HG02610 (cell line): Measurements from ENCODE around the gene NOVA1.

Experiments used
- ATAC-seq: cut with Tn5 transposase; IDR thresholded peaks from one replicate; pipeline ENCODE4 v1.9.1; 2021; ENCODE audit warnings: mild to moderate bottlenecking, moderate library complexity; ENCODE audit not compliant: unreplicated experiment

NOVA1 gene

DNA sequence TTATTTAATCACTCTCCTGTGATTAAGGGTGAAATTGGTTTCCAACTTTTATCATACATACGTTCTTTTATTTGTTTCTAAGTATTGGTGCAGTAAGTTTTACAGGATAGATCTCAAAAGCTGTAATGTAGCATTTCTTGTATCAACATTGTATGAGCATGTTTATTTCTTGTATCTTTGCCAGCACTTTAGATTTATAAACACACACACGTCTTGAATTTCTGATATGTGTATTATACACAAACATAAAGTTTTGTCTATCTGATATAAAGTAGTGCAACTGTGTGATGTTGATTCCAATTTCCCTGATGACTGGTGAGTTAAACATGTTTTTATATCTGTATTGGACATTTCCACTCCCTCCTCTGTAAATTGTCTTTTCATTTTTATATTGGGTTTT is 134.7 kb downstream of the NOVA1 start:
- no peak for ATAC-seq

DNA sequence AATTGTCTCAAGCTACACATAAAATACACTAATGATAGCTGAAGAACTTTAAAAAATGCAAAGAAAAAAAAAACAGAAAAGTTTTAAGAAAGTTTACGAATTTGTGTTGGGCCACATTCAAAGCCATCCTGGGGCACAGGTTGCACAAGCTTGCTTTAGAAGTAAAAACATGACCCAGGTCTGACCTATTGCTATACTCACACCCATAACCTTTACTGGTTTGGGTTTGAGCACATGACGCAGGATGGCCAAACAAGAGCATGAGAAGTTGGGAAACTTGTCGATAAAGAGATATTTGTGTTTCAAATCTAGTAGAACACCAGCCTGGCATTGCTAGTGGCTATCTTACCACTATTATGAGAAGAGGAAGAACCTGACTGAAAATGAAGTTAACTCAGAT is 143.7 kb downstream of the NOVA1 start:
- no peak for ATAC-seq

DNA sequence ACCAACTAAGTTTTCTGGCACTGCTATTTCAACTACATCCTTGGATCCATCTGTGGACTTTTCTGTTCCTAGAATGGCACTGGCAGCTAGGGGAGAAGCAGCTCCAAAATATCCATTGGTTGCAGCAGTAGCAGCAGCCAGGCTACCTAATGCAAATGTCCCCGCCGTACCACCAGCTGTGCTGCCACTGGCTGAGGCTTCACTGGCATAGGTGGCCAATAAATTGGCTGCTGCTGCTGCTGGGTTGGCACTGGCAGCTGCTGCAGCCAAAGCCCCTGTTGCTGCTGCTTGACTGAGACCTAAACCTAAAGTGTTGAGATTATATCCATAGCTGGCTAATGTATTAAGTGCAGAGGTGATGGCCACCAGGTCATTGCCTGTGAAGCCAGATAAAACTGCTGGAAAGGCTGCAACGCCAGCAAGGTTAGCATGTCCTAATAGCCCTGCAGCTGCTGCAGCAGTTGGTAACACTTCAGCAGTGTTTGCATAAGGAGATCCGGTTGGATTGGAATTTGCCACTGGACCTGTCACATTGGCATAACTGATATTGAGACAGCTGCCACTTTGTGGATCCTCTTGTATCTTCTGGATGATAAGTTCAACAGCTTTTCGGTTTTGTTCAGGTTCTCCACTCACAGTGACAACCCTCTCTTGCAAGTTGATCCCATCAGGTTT is 149.5 kb downstream of the NOVA1 start:
- ATAC-seq = no peak

DNA sequence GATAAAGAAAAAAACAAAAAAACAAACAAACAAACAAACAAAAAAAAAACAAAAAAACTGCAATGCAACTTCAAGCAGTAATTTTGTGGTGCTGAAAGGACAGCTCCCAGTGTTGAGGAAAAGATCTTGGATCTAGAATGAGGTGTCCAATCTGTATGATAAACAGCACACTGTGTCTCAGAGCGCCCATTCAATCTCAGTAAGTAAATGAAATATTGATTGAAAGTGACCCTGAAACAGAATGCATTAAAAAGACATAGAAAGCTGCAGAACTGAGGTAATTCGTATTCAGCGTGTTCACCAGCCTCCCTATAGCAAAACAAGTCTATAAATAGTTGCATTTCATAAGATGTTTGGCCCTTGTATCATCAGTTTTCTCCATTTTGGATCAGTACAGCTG is 153.0 kb downstream of the NOVA1 start:
- ATAC-seq = no peak

DNA sequence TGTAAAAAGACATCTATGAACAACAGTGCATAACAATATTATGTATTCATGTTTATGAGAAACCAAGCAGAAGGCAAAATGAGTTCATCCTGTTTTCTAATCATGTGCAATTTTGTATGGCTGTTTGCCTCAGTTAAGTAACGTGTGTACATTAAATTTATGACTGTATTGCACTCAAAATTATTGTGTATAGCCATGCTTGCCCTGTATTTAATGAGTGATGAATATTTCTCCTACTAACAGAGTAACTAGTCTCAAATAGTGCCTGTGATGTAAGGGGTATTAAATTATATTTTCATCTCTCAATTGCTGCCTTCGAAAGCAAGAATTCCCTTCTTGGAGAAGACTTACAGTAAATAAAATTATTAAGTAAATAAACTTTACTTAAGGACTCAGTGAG is 154.2 kb downstream of the NOVA1 start:
- ATAC-seq = no peak

DNA sequence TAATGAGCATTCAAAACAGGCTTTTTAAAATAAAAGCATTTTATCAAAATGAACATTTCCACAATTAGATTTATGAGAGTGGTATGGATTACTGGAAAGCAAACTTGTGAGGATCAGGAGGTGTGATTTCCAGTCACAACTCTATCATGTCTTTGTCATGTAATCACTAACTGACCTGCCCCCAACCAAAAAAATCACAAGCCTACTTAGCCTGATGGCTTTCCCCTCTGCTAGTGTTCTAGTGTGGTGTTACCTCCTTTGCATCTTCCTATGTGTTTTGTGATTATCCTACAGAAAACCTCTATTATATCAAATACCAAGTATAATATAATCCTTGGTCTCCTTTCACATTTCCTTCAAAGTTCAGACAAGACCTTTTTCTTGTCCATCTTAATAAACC is 168.6 kb downstream of the NOVA1 start:
- no peak for ATAC-seq

DNA sequence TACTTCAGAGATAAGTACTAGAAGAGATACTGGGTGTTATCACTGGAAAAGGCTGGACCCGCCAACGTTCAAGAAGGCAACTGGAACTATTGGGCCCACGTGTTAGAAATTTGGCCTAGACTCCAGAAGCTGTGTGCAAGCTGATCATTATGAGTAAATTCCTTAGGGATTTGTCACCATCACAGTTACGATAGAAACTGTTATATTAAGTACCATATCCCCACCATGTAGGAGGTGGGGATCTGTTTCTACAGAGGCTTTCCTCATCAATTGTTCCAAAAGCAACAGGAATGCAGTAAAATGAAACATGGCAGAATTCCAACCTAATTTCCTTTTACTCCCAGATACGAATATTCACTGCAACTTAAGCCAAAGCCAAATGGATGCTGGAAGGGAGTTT is 170.7 kb downstream of the NOVA1 start:
- ATAC-seq = no peak

DNA sequence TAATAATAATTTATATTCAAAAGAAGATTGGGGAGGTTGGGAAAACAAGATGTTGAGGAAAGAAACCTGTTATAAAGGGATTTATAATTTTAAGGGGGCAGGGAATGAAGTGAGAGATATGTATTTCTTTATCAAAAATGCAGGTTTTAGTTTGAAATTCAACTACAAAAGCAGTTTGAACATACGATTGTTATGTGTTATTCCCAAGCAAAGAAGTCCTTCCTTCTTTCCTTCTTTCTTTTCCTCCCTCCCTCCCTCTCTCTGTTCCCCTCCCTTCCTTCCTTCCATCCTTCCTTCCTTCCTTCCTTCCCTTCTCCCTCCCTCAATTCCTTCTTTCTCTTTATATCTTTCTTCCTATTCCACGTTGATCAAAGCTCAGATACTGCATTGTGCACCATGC is 173.3 kb downstream of the NOVA1 start:
- no peak for ATAC-seq

DNA sequence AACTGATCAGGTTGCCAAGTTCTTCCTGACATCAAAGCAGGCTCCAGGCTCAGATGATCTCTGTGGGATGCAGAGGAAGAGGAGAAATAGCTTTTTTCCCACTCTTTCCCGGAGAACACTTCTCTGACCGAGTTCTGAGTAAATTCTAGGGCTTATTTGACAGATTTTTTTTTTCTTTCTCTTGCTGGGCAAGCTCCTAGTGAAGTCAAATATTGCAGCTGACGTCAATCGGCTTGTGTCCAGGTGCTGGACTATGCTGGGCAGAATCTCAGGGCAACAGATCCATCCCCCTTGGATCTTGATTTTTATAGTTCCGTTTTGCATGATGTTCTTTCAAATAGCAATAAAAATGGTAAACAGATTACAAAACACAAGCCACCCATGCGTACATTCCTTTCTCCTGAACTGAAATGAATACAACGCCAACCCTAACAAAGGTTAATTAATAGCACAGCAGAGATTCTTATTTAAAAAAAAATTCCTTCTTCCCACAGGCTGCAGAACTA is 182.2 kb downstream of the NOVA1 start:
- ATAC-seq = no peak

DNA sequence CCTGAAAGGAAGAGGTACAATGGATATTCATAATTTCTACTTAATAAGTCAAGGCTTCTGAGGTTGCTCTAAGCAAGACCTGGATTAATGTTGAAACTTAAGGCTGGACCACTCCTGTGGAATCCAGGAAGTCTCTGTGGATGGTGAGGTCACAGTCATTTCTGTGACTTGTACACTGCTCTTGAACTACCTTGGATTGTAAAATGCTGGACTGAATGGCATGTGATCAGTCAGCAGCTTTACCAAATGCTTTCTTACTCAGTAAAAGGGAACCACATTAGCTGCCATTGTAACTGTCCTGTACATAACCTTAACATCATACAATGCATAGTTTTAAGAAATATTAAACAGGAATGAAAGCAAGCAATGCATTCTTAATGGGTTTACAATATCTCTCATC is 182.9 kb downstream of the NOVA1 start:
- ATAC-seq = no peak

DNA sequence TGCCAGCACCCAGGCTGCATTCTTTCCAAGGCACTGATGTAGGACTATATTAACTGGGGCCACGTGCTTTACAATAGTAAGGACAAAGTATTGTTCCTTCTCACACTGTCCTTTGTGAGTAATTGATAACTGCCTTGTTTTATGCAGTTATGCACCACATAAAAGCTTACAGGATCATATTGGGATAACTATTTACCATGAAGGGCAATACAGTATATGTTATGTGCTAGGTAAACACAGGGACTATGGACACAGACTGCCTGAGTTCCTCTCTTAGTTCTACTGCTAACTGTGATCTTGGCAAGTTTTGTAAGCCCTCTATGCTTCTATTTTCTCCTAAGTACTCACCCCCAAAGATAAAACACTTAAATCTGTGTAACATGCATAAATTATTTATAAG is 183.7 kb downstream of the NOVA1 start:
- no peak for ATAC-seq

DNA sequence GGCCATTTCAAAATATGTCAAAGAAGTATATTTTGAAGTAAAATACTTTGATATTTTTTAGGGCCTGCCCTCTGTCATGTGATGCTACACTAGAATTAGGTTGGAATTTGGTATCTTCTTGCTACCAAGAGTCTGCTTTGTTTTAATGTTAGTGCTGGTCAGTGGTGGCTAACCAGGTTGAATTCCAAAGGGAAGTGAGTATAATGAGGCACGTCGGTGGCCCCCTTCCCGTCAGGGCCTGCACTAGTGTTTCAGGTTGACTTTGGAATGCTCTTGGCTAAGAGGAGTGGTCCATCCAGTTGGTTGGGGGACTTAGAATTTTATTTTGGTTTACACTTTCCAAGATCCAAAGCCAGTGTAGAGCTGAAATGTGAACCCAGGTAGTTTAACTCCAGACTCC is 185.4 kb downstream of the NOVA1 start:
- ATAC-seq = no peak

DNA sequence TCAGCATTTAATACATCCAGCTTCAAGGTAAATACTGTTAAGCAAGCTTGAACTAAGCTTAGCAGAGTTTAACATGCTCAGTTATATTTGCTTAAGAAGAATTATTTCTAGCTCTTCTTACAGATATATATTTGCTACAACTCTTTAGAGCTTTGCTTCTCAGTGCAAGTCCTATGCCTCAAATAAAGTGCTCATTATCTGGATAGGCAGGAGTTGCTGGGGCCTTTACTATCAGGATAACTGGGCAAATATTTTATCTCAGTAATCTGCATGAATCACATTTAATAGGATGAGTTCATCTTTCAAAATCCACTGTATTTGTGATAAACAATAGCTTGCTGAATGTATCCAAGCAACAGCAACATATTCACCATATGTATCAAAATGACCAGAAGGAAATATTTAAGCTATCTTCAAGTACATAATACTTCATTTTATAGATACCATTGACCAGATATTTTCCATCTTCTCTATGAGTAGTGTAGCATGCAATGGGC is 187.6 kb downstream of the NOVA1 start:
- ATAC-seq = no peak

DNA sequence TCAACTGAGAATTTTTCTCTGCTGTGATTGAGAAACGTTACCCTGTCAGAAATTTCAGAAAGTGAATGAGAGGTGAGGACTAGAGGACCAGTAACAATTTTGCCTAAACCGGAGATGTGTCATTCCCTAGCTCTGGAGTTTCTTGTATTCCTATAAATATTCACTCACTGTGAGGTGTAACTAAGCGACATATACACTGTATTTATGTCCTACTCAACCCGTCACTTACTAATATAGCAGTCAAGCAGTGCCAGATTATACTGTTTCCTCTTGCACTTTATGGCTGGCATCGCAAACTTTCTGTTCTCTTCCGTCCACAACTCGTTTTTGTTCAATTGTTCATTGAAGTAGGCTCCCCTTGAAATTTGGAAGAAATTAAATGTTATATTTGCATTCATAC is 192.9 kb downstream of the NOVA1 start:
- ATAC-seq = no peak

DNA sequence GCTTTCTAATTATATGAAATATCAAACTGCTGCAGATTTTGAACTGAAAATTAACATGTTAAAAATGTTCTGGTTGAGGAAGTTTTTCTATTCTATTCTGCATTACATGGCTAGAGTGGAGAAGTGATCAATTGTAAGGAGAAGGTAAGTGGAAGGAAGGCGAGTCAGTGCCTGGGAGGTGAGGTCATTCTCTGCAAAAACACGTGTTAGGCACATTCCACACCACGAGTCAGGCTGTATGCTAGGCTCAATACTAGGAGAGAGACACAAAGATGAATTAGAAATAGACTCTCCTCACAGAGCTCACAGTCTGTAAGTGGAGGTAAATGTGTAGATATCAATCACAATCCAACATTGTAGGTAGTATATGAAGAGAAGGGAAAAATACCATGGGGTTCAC is 194.1 kb downstream of the NOVA1 start:
- no peak for ATAC-seq

DNA sequence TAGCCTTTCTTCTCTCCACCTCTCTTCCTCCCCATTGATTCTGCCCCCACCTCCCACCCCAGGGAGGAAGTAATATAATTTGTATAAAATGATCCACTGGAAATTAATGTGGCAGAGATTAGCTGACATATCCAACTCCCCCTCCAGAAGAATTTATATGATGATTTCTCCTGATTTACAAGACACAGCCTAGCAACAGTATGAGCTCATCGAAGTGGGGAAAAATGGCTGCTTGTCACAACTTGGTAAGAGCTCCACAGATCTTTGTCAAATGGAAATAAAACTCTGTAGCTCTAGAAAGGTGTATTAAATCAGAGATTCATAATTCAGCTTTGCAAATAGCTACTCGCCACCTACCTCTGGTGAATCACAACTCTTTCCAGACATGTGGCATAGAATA is 195.7 kb downstream of the NOVA1 start:
- ATAC-seq = no peak

DNA sequence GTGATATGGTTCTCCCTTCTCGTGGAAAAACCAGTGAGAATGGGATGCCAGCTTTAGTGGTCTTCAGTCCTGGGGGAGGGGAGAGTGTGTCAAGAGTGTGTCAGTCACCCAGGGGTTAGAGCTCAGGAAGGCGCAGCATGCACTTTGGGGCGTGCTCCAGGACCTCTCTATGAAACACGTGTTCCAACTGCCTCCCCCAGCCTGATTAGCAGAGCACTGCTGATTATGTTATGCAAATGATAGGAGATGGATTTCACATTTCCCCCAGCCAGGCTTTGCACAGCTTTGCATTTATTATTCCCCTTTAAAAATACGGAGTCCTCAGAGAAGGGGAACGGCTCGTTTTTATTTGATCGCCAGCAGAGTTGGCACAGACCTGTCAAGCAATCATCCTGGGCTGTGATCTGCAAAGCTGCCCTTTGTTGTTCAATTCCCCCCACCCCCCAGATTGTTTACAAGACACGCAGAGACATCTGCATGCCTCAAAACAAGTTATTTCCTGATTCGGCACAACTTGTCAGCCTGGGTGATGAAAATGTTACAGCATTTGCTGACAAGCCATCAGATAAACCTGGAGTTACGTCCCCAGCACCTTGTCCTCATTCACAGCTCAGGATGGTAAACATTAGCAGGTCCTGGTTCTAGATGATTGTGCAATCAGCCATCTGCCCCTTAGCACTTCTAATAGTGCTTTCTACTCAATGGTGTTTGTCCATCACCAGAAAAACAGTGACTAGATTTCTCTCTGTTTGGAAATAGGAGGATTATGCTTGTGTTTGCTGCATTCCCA is 196.5 kb downstream of the NOVA1 start:
- ATAC-seq = no peak

DNA sequence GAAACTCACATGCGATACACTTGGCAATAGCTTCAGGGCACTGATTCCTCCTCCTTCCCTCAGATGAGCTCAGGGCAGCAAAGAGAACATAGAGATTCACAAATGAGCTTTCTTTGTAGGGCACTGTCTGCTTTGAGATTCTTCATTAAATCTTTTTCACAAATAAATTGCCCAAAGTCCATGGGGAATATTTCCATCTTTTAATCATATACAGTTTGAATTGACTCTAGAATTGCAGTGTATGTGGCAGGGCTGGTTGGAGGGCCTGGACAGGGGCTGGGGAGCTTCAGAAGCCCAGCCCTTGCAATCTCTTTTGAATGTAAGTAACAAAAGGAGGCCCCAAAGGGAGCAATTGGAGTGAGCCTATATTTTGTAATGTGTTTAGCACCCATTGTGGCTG is 197.5 kb downstream of the NOVA1 start:
- ATAC-seq = no peak

DNA sequence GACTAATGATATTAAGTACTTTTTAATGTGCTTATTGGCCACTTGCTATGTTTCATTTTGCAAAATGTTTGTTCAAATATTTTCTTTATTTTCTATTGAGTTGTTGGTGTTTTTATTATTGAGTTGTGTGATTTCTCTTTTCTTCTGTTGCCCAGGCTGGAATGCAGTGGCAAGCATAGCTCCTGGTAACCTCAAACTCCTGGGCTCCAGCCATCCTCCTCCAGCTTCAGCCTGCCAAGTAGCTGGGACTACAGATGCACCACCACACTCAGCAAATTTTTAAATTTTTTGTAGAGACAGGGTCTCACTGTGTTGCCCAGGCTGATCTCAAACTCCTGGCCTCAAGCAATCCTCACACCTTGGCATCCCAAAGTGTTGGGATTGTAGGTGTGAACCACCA is 199.2 kb downstream of the NOVA1 start:
- ATAC-seq = no peak
